NCI-H128 (cell line): ENCODE results near the gene RNLS.

Source experiments
- DNase-seq: peaks from one replicate; lab custom pipeline; 2025; ENCODE audit not compliant: unreplicated experiment; lab: John Stamatoyannopoulos, UW

RNLS gene

DNA sequence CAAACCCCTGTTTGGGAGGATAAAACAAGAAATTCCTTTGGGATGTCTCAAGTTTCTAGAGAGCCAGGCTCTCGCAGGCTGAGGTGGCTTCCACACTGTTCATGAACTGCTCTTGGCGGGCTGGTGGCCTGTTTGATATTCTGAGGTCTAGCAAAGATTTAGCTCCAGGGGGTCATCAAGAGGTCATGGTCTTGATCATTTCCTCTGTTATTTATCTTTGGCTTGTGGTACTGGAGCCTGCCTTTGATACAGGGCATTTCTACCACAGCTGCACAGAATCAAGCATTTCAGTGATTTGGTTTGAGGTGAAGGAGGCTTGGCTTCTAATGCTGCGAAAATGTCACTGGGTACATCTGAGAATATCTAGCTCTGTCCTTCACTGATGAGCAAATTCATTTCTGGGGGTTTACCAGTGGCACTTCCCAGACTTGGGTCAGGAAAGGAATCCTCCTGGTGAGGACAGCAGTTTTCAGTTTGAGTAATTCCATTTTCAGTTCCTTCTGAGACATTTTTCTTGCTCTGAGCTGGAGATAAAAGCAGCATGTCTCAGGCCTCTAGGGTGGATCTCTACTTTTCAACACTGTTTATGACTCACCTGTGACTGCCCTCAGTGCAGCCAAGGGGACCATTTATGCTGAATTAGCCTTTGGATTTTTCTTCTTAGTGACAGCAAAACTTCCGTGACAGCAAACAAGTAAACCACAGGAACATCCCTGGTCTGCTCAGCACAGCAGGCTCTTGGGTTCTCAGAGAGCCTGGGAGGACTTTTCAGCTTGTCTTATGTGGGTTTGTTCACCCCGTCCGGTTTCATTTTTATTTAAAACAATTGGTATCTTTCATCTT, 312.0 kb downstream of the RNLS start:
- DNase-seq = no peak

DNA sequence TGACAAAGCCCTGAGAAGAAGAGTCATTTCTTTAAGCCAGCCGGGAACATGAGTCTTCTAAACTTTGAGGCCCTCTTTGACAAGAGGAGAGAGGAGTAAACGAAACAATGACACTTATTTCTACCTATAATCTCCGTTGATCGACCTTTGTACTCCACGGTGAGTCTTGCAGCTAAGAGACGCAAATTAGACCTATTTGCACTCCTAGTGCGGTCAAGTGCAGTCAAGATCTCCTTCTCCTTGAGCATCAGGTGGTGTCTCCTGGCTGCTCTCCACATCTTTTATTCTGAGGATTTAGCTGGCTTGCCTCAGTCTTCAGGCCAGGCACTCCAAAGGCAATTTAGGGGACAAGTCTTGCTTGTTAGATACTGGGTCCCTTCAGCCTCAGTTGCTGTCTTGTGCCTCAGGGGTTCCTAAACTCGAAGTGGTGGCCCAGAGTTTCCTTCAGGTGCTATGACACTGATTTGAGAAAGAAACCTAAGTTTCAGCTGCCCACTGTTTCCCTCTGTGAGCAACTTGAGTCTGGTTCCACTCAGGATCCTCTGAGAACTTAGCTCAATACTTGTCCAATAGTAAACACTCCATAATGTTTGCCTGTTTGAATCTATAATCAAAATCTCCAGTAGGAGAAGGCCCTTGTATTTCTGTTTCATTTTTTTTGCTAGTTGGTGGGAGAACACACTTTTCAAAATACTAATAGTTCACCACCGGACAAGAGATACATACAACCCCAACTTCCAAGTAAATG, 312.9 kb downstream of the RNLS start:
- no peak for DNase-seq

DNA sequence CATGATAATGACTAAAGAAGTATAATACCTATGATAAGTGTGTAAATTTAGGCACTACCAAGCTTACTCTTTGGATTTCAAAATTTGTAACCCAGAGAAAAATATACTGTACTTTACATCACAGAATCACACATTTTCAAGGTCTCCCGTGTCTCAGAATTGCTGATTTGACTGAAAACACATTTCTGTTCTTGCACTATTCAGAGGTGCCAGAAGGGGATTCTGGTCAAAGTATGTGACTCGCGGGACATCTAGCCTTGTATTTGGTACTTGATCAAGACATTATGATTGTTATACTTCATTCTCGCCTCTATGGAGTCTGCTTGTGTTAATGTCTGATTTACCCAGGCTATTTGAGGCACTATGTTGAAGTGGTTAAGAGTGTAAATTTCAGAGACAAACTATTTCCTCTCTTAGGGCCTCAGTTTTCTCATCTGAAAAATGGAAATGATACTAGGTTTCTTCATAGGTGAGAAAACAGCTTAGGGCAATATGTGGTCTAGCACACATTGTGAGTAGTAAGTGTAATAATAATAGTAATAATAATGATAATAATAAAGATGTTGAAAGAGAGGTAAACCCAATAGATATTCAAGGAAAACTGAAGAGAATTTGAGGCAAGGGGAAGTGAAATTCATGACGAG, 320.4 kb downstream of the RNLS start:
- DNase-seq = no peak

DNA sequence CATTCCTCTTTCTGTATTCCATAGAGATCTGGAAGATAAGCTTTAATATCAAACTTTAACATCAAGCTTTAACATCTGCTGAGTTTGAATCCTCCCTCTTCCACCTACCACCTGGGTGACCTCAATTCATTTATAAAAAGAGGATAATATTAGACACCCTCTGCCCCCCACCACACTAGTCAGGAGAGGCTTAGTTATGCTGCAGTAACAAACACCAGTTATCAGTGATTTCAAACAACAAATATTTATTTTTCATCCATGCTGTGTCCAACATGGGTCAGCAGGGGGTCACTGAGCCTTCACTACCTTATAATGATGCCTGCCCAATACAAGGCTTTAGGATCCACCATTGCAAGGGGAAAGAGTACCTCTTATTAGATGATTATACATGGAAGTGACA, 322.0 kb downstream of the RNLS start:
- DNase-seq = no peak

DNA sequence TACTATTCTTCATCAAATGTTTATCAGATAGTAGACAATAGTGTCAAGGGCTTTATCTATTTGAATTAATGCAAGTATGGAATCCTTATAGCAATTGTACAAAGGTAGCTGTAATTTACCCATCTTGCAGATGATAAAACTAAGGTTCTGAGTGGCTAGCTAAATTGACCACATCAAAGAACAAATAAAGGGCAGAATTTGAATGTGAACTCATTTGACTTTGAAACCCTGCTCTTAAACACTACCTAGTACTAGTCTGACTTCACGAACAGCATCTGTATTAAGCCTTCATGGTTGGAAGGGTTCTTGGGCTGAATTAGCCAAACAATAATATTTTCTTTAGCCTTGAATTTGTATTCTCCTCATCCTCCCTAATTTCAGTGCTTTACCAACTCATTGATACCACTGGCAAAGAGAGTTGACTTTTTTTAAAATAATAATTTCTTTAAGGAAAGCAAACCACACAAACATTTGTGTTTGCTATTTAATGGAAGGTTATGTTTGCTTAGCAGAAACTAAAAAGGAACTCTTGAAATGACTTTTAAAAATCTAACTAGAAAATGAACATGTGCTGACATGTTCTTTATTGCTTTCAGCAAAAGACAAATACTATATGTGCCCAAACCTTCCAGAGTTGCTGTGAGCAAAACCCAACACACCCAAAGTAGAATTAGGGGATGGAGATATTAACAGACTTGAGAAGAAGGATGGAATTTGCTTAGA, 322.6 kb downstream of the RNLS start:
- no peak for DNase-seq

DNA sequence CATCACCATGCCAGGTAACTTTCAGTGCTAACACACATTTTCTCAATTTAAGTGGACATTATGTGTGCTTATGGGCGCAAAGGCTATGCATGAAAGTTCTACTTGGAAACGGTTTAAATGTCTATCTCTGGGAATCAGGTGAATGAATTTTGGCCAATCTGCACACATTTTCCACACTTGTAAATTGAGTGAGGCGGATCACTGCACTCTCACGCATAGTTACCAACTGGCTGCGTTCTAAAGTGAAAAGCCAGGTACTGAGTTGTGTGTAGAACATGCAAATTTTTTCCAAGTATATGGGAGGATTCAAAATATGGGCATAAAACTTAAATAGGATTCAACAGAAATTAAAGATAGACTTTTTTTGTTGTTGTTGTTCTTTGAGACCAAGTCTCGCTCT, 323.7 kb downstream of the RNLS start:
- no peak for DNase-seq

DNA sequence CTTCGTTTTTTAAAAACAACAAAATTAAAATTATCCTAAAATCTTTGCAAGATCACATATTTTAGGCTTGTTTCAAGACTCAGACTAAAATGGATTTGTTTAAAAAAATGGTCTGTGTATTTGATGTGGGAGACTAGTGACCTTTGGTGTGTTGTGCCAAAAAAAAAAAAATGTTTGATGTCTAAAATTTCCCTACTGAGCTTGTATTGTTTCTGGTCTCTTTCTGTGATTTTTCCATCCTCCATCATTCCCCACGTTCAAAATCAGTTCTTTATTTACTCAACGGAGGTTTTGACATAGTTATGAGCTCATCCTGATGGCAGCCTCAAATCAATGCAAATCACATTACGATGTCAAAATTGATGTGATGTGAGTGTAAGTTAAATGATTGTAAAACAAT, 326.2 kb downstream of the RNLS start:
- DNase-seq = no peak

DNA sequence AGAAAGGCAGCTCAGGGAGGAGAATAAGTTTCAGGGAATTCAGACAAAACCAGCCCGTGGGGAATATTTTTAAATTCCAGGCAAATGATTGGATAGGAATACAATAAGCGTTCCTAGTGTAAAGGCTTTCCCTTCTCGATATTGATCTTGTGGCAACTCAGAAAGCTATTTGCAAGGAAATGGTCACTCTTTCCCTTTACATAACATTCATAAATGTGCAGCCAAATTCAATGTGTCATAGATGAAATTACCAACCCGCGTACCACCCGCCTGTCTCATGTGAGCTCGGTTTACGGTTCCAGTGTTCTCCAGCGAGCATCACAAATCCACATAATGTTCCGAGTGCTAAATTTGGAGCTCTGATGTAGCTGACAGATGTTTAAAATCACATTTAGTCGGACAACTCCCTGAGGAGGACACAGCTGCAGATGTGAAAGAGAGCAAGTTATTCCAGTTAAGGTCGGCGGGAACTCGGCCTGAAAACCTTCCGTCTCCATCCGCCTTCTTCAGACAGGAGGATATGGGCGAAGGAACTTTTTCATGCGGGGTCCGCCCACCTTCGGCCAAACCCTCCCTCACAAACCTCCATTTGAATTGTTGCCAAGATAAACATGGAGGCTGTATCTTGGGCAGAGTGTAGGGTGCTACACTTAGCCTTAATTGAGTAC, 327.0 kb downstream of the RNLS start:
- no peak for DNase-seq

DNA sequence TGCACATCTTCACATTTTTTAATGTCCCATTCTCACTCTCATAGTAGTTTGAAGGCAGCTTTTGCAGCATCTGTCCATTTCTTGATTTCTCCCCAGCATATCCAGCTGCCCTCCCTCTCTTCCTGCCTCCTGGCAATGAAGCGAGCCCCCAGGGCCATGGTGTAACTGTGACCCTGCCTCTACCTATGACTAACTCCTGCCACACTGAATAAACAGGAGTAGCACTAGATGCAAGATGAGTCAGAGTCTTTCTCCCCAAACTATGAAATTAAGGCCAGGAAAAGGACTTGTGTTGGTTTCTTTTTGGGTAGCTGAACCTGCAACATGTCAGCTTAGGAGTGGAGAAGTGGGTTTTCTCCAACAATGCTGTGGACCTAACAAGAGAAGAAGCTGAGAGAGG, 329.0 kb downstream of the RNLS start:
- no peak for DNase-seq

DNA sequence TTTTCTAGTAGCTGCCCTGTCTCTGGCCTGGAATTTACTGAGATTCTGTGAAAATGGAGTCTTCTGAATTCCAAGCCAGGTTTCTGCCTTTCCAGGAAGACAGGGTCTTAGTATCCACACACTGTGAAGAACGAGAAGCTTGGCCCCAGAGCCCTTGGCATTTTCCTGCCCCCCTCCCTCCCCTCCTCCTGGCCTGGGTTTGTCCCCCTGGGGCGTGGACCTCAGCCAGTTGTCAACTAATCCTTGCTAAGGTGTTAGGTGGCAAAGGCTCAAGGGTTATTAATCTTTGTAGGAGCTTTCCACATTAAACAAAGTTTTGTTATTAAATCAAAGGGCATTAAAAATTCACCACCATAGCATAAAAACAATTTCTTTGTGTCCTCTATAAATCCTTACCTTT, 329.5 kb downstream of the RNLS start:
- DNase-seq = no peak

DNA sequence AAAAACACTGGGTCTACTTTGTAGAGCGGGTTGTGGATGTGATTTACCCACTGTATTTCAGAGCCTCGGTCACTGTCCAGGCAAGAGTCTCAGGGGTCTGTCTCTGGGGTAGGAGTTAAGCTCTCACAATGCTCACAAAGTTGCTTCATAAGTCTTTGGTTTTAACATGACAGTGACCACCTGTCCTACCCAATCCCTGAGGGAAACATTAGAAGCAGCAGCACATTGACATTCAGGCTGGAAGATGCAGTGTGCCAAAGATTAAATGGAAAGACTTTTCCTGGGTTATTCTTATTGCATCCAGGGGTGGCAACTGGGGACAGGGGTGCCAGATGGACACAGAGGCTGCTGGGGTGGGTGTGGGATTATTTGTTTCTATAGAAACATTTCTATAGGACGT, 330.0 kb downstream of the RNLS start:
- no peak for DNase-seq

DNA sequence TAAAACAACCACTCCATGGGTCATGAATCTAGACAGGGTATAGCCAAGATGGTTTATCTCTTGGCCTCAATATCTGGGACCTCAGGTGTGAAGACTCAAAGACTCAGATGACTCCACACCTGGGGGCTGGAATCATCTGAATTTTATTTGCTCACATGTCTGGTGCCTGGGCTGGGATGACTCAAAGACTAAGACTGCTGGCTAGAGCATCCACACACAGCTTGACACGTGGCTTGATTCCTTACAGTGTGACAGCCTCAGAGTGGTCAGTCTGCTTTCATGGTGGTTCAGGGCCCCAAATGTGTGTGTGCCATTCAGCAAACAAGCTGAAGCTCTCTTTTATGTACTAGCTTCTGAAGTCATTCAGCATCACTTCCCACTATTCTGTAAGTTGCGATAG, 333.7 kb downstream of the RNLS start:
- no peak for DNase-seq

DNA sequence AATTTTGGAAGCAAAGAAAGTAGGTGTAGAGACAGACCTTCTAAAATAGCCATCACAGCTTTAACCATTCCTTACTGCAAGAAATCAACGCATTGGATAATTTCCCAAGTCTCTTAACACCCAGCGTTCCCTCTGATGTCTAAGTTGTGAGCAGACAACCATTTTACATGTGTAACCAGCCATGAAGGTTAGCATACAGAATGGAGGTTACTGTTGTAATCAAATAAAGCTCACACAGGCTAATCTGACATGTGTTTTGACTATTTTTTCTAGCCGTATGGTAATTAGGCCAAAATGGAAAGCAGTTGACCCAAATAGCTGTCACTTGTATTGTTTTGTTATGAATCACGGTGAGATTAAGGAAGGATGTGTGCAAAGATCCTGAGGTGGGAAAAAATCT, 336.4 kb downstream of the RNLS start:
- DNase-seq = no peak

DNA sequence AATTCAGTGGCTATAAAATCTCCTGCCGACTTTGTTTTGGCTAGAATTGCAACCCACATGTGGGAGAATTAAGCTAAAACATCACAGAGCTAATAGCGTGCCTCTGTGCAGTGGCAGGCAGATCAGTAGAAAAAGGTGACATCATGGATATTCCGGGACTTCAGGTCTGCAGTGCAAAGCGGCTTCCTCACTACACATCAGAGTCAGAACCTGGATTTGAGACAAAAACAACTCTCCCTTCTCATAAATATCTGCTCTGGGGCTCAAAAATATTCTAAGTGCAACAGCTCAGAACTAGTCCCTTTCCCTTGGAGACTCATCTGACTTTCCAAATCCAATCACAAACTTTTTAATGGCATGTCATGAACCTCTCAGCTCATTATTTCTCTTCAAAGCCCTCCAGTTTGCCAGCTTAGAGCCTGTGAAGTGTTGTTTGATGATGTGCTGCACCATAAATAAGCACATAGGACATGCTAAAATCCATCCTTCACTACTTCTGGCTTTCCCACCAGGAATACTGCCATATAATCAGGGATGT, 337.1 kb downstream of the RNLS start:
- no peak for DNase-seq

DNA sequence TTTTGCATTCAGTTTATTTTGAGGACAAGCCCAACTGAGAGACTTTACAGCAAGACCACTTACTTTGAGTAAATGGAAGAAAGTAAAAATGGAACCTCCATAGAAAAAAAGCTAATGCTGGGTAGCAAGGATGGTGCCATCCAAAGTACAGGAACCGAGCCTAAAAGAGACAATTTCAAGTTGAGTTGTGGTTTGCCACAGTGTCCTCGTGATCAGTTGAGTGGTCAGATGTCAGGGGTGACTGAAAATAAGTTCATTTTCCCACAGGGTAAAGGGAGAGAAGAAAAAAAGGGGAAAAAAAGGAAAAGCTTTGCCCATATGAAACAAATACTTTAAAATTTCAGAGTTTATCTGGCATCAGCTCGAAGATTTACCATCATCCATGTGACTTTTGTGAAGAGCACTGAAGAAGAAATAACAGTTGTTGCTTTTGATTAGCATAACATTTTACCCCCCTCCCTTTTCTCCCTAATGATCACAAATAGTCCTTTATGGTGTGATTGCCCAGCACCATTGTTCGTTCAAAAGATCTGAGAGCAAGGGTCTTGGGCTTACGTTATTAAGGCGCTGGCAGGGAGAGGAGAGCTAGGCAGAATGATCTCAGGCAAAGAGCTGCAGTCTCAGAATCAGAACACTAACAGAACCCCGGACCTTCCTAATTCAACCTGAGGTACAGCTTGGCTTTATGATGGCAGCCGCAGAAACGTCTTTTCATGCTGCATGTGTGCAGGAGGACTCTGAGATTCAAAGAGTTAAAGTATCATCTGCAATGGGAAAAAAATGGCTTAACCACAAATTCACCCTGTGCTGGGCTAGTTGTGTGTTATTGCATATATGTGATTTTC, 338.1 kb downstream of the RNLS start:
- no peak for DNase-seq

DNA sequence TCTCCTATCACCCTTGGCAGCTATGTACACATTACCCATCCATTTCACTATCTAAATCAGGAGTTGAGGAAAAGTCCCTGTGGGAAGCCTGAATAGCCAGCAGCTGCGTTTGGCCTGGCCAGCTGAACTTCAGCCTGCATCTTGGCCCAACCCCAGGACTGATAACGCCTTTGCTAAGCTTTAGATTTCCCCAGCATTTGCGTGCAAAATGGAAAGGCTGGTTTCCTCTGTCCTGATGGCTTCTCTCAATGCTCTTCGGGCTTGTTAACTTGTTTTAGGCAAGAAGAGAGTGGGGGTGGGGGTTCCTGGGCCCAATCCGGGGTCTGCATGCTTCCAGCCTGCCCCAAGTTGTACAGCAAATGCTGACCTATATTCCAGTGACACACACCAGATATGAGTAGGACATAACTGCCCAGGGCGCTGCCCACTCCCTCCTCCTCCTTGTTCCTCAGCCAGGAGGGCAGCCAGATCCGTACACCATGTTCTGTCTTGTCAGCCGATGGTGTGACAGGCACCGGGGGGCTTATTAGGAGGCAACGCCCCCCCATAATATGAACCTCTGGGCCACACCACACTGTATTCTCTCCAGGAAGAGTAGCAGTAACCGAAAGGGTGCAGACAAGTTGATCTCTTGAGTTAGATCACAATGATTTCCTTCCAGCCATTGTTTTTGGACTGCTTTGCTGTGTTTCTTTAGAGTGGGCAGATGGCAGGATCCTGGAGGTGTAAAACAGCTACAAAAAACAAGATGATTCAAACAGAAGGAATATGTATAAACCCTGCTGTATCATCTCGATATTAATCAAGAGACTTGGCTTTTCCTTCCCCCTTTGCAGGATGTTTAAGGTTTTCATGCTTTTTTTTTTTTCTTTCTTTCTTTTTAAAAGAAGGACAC, 339.0 kb downstream of the RNLS start:
- DNase-seq = no peak

DNA sequence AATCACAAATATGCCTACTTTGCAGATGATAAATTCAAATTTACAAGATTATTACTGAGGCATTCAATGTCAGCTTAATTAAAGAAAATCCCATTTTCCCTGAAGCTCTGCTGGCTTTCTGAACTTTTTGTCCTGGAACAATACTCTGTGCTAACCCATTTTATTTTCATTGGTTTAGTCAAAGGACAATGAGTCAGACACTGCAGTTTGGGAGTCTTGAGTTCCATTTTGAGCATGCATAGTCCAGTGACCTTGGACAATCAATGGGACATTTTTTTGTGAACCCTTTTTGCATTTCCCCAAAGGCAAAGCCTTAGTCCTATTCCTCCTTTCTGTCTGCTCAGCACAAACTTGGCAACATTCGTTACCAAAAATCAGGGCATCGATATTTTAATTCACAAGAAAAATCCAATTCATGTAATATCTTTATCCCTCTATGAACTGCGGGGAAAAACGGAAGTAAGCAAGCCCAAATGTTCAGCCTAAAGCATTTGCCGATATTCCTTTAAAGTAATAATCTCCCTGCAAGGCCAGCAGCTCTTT, 339.8 kb downstream of the RNLS start:
- no peak for DNase-seq

DNA sequence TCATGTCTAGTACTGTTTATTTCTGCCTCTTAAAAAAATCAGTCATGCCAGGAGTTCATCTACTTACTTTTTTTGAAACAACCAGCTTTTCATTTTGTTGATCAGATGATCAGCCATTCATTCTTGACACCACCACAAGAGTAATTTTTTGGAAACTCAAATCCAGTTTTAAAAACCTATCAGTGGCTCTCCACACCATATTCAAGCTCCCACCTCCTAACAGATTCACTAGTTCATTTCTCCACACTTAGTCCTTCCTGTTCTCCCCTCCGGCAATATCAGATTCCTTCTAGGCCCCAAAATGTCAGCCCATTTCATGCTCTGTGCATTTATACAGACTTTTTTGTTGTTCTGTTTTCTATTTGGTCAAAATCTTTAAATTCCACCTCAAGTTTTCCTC, 341.6 kb downstream of the RNLS start:
- DNase-seq = no peak
